ENCODE data around the gene ATP8A2.

The ATP8A2 gene

DNA sequence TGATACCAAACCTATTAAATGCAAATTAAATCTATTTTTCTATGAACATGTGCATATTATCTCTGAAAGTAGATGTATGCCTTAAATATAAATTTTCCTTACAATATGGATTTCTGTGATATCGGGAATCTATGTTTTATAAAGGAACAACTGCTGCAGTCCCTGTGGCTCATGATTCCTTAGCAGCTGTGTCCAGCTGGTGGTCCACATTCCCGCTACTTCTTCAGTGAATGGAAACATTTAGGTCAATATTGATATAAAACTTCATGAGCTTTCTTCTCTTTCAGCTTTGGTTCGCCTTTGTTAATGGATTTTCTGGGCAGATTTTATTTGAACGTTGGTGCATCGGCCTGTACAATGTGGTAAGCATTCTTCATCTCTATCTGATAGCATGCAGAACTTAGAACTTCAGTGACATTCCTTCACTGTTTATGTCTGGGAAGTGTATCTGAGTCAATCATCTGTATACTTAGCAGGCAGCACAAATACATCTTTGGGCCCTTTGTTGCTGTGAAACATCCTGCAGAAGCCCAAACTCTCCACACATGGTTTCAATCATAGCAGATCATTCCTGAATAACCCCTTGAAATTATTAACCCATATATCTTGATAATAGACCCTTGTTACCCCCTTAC, 456.2 kb downstream of the ATP8A2 start:
- no peak for DNase-seq

DNA sequence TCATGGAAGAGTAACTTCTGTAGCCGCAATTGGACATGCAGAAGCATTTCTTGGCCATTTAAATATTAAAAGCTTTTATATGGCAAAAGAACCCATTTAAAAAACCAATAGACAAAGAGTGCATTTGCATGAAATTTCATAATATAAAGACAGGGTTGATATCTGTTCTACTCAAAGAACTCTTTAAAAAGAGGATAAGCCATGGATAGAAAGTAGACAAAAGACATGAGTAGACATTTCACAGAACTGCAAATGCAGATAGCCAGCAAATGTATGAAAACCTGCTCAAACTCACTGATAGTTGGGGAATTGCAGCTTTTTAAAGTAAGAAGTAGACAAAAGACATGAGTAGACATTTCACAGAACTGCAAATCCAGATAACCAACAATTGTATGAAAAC, 462.0 kb downstream of the ATP8A2 start:
- no peak for DNase-seq

DNA sequence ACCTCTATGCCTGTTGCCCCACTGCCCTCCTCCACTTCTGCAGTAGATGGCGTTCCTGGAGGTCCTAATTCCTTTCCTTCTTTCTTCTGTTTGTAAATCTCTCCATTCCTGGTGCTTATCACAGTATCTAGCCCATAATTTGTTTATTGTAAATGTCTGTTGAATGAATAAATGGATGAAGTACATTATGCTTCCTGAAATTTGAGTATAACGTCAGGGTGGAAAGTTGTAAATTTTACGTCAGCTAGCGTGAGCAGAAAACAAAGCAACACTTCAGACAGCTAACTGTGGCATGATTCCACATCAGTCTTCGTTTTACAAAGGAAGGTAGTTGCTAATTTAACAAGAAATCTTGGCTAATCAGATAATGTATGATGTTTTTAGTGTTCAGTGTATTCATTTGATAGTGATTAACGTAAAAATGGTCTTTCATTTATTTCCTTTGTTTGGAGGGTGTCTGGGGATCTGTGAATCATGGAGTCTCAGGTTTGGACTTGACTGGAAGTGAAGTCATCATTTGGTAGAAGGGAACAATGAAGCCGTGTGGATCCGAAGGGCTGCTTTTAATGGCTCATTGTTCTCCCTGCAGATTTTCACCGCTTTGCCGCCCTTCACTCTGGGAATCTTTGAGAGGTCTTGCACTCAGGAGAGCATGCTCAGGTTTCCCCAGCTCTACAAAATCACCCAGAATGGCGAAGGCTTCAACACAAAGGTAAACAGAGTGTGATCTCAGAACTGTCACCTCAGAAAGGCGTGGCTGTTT, 465.0 kb downstream of the ATP8A2 start:
- DNase-seq: no peak

DNA sequence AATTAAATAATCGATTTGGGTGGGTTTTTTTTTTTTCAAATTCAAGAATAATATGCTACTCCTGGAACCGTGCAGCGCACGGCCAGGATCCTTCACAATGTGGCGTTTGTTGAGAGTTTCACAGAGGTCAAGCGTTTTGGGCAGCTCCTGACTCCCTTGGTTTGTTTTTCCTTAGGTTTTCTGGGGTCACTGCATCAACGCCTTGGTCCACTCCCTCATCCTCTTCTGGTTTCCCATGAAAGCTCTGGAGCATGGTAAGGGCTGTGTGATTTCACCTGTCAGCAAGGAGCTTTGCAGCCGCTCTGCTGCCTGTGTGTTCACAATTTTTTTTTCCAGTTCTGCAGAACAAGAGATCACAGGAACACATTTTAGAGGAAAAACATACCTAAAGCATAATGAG, 467.6 kb downstream of the ATP8A2 start:
- no peak for DNase-seq

DNA sequence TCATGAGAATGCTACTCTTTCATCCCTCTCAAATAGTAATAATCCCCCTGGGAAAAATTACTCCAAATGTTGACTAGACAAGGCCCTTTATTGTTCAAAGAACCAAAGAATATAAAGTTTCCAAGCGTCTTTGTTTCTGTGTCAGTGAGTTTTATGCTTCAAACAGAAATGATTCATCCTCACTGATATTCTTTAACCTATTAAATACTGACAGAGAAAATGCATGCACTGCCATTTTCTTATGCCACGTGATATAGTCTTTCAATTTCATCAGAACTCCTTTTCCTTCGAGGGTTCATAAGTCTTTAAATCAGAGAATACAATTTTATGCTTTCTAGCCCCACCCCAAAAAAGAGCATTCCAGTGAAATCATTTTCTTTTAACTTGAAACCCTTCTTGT, 468.5 kb downstream of the ATP8A2 start:
- DNase-seq: no peak

DNA sequence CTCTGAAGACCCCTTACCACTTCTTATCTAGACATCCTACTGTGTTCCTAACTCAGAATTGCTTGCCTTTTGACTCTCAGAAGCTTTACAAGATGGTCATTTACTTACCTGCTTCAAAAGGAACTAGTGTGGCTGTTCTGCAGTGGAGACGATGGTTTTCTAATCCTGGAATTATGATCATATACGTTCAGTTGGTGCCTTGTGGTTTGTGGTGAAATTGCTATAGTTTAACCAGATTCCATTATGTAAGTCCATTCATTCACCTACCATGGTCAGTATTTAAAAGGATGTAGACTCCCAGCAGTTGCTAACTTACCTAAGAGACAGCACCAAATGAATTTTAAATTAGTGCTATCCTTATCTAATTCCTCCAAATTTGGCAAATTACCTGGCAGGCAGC, 469.2 kb downstream of the ATP8A2 start:
- no peak for DNase-seq

DNA sequence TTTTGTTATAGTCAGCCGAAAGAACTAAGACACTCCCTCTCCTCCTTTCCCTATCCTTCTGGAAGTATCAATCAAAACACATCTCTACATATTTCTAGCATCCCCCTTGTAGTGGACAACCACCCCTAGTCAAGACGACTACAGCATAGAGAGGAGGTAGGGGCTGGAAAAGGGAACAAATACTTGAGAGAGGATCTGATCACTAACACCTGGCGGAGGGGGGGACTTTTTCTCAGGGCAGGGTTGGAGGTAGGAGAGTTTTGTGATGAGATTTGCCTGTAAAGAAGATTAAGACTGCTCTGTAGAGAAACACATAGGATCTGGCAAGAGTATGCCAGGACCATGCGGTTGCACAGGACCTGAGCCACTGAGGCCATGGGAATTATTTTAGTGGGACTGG, 471.9 kb downstream of the ATP8A2 start:
- no peak for DNase-seq

DNA sequence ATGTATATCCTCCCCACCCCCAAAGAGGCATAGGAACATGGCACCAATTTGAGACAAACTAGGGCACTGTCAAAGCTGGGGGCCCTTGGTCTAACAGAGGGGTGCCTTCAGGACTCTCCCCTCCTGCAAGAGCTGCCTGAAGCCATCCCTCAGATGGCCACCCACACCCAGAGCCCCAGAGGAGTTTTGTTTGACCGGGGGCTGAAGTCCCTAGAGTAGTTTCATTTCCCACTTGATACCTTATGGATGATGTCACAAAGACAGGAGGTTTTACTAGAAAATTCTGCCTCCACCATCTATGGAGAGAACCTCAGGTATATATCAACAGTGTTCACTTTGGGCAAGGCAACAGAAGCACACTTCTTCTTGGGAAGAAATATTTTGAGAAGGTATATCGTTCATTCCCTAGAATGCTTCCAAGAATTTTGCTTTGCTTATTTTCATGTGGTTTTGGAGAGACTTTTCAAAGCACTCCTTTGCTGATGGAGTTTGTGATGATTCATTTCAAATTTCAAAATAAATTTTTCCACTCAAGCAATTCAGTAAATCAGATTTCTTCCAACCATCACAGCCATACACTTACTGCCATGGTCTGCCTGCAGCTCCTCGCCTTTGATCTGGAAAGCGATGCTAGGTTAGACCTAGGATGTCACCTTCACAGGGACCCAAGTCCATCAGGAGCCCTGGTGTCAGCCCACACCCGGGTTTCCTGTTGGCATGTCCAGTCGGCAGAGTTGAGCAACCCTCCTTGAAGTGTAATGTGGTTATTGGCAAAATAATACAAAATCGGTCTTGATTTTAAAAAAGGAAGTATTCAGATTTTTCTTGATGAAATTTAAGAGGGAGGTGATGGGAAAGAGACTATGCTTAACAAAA, 473.0 kb downstream of the ATP8A2 start:
- no peak for DNase-seq

DNA sequence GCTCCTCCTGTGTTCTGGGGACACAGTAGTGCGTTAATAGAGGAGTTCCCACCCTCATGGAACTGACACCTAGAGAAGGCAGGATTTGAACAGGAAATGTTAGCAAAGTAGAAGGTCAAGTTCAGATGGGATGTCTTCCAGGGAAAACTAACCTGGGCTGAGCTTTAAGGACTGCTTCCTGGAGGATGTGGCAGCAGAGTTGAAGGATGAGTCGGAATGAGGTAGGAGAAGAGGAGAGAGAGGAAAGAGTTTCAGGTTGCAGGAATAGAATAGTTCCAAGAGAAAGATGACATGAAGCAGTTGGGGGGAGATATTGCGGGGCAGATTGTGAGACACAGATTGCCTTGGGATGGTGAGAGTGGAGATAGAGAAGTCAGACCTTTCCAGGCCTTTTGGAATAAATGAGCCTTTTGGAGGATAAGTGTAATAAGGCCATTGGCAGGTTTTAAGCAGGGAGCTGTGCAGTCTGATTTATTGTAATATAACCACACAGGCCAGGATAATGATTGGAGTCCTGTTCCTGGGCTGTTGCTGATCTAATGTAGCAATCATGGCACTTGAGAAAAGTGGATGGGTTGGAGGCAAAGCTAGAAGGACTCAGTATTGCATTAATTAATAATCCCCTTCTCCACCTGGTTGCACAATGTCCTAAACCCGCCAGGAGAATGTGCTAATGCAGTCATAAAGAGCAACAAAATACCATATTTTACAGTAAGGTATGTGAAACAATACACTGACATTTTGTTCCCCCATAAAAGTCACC, 474.6 kb downstream of the ATP8A2 start:
- no peak for DNase-seq

DNA sequence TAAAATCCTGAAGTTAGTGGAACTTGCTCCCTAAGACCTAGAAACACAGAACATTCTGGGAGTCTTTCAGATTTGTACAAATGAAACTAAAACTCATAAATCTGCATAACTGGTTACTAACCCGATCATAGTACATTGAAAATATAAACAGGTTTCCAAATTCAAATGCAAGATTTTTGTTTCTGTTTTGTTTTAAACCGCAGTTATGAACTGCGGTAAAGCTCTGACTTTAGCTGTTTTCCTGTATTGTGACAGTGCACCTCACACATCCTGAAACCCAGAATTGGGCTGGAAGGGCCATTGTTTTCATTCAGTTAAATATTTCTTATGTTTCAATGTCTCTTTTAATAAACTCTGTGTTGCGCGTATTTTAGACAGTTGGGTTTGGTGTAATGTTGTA, 475.4 kb downstream of the ATP8A2 start:
- DNase-seq: peak; percentile 14

DNA sequence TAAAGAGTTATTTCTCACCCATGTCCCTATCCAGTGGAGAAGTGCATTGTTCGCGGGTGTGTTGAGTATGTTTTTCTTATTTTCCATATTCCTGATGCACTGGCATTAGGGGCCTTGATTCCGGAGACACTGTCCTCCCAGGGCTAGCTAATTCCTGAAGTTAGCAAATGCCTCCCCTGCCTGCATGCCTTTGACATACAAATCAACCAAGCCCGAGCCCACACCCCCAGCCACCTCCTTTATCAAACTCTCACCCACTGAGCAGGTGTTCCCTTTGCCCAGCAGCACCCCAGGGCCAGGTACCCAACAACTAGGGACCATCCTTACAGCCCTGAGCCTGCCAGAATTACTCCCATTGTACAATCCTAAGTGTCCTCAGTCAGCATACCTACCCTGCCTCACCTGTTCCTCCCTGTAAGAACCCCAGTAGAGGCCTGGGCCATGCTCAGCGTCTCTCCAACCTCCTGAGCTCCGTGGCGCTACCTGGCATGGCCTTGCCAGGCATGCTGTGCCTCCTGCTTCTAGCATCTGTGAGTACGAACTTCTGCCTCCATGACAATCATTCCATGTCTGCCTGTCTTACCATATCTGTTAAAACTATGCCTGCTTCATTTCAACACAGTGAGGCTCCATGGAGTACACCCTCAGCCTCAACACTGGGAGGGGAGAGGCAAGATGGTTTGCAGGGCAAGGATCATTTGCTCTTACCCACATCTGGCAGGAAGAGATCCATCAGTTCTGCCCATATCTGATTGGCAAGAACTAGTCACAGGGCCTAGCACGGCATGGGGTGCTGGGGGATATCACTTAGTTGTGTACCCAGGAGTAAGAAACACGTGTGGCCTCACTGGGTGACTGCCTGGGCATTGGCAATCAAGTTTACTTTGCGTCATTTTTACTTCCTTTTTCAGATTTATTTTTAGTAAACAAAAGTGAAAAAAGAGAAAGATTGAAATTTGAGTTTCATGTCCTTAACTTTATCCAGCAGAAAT, 476.2 kb downstream of the ATP8A2 start:
- no peak for DNase-seq

DNA sequence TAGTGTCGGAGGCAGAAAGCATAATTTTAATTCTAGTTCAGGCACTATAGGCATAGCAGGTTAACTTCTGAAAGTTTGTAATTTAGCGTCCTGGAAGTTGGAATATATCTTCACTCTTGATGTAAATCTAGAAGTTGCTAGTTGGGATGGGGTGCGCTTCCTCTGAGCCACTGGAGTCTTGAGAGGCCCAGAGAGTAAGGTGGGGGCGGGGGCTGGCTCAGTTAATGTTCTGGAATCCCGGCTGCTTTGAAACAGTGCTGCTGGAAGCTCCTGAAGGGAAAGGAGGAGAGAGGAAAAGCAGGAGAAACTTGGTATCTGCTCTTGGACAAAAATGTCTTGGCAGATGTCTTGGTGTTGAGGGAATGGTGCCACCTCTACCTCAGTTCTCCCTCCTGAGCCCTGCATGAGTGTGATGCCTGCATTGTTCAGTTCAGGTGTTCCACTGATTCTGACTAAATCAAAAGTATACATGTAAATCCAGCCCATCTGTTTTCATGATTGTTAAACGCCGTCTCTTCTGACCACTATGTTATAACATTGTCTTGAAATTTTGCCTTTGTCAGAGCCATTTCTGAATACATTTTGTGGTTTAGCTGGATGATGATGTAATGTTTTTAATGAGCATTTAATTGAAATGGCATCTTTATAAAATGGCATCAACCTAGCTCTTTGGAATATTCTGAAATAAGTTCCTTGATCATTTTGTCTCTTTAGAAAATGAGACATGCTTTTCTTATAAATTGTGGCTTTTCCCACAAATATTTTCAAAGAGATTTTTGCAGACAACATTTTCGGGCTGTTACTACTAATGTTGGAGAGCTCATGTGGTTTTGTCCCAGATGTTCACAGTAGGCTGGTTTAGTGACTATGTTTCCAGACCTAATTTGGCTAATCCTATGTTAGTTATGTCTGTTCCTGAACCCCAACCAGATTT, 477.3 kb downstream of the ATP8A2 start:
- DNase-seq: no peak

DNA sequence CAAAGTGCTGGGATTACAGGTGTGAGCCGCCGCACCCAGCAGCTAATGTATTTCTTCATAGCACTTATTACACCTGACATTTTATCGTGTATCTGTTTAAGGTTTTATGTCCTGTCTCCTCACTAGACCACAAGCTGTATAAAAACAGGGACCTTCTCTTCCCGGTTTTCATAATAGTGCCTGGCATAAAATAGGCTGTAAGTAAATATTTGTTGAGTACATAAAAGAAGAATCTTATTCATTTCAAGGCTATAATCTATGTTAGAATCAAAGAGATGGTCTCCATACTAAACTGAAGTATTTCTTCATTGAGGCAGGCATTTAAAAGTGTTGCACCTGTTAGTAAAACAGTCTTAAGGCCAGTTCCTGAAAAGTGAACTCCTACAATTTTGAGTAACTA, 486.1 kb downstream of the ATP8A2 start:
- no peak for DNase-seq

DNA sequence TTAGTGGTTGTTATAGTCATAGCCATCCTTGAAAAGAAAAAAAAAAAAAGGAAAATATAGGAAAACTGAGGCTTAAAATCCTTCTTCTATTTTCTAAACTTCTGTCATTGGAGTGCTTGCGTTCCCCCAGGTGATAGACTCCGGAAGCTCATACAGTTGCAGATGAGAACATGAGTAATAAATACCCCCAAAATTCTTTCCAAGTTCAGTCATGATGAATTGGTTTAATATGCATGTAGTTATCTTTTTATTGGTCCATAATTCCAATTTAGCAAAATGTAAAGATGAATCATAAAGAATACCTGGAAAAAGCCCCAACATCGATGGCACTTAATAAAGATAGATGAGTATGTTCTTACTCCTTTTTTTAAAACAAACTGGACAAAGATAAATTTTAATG, 487.8 kb downstream of the ATP8A2 start:
- DNase-seq: no peak

DNA sequence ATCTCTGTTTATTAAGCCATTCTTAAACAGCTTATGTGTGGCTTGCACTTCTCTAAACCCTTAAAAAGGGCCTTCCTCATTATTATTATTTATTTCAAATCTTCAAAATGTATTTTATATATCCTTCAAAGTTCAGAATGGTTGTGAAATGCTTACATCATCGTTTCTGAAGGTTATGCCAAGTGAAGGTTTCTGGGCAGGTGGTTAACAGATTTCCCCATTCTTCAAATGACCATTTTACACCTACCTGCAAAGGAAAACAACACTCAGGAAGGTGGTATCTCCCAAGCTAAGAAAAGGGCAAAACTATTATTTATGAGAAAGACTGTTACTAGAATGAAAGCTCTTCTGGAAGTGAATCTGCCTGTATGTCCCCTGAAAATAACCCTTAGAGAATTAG, 488.5 kb downstream of the ATP8A2 start:
- no peak for DNase-seq

DNA sequence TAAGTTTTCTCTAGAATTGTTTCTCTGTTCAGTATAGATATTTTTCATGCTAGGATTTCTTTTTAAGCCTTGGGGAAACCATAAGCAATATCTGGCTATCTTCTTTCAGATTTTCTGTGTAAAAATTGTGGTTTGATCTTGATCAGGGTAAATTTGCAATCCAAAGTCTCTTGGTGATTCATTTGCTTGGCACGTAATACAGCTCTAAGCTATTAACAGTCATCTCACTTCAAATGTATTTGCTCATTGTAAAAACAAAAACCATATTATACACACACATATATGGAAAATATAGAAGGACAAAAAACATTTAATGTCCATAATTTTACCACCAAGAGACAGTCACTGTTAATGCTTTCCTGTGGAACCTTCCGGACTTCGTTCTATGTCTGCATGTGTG, 489.1 kb downstream of the ATP8A2 start:
- DNase-seq: no peak

DNA sequence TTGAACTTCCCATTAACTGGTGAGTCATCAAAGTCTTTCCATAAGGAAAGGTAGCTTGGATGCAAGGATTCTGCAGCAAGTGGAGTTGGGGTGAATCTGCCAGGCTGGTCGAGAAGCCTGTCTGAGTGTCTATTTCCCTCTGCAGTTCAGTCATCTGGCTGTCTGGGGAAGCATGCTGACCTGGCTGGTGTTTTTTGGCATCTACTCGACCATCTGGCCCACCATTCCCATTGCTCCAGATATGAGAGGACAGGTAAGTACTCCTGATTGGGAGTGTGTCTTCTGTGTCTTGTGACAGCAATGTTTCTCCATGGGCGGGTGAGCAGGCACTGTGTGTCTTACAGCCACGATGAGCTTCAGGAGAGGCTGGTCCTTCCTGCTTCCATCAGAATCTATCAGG, 490.4 kb downstream of the ATP8A2 start:
- DNase-seq: no peak

DNA sequence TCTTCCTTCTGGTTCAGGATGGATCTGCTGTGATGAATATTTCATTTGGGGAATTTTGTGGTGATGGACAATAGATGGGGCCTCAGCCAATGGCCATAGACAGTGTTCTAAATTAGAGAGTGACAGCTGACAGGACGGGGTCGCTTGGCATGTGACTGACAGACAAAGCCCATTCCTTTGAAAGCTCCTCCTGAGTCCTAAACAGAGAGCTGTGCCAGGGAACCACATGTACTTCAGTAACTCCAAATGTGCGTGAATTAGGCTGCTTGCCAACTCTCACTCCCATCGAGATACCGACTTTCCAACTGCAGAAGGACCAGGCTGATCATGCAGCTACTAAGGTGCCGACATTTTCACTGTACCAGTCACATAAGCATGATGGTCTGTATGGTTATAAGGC, 492.3 kb downstream of the ATP8A2 start:
- DNase-seq: no peak

DNA sequence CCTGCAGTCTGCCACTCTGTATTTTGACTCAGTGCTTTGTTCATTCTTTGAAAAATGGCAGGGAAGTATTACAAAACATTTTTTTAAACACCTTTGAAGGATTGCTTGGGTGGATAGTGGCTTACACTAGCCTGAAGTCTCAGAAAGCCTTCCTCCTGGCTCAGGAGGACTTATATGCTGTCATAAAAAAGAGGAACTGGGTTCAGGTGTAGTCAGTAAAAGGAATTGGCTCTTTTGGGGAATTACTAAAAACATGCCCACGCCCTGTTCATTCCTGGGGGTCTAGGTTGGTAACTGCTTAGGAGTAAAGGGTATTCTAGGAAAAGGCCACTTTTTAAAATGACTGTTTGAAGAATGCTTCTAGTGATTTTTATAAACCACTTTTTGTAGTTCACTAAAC, 493.2 kb downstream of the ATP8A2 start:
- no peak for DNase-seq

DNA sequence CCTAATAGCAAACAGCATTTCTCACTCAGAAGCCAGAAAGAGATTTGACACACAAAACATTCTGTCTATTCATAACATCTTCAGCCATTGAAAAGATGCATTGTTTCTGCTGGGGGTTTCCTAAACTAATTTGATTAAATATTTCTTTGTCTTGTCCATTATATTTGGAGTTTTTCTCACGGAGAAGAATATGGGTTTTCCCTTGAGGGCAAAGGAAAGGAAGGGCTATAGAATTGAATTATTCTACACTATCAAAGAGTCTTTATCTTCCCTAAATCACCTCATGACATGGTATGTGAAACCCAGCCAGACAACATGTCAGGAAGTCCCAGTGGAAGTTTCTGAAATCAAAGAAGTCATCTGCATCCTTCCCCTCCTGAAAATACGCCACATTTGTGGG, 493.6 kb downstream of the ATP8A2 start:
- no peak for DNase-seq

DNA sequence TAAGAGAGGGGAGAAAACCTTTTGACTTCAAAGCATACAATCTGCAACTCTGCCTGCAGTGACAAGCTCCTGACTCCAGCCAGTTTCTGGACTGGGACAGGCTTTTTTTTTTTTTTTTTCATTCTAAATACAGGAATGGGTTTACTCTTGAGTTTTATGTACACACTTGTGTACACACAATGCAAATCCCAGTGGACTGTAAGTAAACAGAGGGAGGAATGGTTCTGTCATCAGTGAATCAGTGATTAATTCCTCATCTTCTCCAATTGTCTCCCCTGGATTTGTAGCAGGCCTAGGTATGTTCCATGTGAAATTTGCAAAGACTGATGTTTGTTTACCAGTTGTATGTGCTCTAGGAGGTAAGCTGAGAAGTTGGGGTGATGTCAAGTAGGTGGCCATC, 495.3 kb downstream of the ATP8A2 start:
- DNase-seq: no peak

All from stimulated activated CD4-positive, alpha-beta T cell treated with anti-CD3 and anti-CD28 coated beads, Interleukin-4, amount 100 ng/mL, for 24 hours (primary cell).